Measurements from ENCODE around the gene TGFB1. TPM values are rescaled to one million over a fixed set of nuclear protein-coding genes. Genes with fewer than 3 reads are reported as not detected.

TGFB1 gene
- total and polyA plus RNA-seq, 4 donors, result 0.83 to 10.6 (median 6.9) TPM

- TF ChIP-seq NR2F2 (IDR thresholded peaks at IDR 0.05), result no peak
- no peak for TF ChIP-seq FOXA1 (IDR thresholded peaks at IDR 0.05)
- no peak for TF ChIP-seq ZBTB33 (IDR thresholded peaks at IDR 0.05)
- no peak for TF ChIP-seq YY1 (IDR thresholded peaks at IDR 0.05)
- no peak for TF ChIP-seq GABPA (IDR thresholded peaks at IDR 0.05 in 1 of 2, conservative IDR thresholded peaks at IDR 0.05 in 1 of 2)
- no peak for TF ChIP-seq TAF1 (conservative IDR thresholded peaks at IDR 0.05)
- TF ChIP-seq, protein P1, sequence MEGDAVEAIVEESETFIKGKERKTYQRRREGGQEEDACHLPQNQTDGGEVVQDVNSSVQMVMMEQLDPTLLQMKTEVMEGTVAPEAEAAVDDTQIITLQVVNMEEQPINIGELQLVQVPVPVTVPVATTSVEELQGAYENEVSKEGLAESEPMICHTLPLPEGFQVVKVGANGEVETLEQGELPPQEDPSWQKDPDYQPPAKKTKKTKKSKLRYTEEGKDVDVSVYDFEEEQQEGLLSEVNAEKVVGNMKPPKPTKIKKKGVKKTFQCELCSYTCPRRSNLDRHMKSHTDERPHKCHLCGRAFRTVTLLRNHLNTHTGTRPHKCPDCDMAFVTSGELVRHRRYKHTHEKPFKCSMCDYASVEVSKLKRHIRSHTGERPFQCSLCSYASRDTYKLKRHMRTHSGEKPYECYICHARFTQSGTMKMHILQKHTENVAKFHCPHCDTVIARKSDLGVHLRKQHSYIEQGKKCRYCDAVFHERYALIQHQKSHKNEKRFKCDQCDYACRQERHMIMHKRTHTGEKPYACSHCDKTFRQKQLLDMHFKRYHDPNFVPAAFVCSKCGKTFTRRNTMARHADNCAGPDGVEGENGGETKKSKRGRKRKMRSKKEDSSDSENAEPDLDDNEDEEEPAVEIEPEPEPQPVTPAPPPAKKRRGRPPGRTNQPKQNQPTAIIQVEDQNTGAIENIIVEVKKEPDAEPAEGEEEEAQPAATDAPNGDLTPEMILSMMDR (IDR thresholded peaks at IDR 0.05; ENCODE audit: low read depth, low read length, missing input control), result no peak
- no peak for TF ChIP-seq SP1 (IDR thresholded peaks at IDR 0.05)
- no peak for TF ChIP-seq MAX (IDR thresholded peaks at IDR 0.05)
- TF ChIP-seq RAD21 (IDR thresholded peaks at IDR 0.05), result no peak
- no peak for TF ChIP-seq HNF4G (IDR thresholded peaks at IDR 0.05)
- TF ChIP-seq HNF4A (conservative IDR thresholded peaks at IDR 0.05), result no peak
- no peak for TF ChIP-seq REST (IDR thresholded peaks at IDR 0.05)
- TF ChIP-seq, protein P2, sequence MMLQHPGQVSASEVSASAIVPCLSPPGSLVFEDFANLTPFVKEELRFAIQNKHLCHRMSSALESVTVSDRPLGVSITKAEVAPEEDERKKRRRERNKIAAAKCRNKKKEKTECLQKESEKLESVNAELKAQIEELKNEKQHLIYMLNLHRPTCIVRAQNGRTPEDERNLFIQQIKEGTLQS (IDR thresholded peaks at IDR 0.05), result no peak
- no peak for TF ChIP-seq JUND (IDR thresholded peaks at IDR 0.05)
- no peak for TF ChIP-seq FOXA2 (IDR thresholded peaks at IDR 0.05)
- no peak for TF ChIP-seq EGR1 (IDR thresholded peaks at IDR 0.05; ENCODE audit: low read depth in 2 of 2)
- no peak for TF ChIP-seq RXRA (IDR thresholded peaks at IDR 0.05)
- WGBS, result 94% methylated on average over 1 of the region's 1 CpG
- Histone ChIP-seq H3K9ac (ENCODE audit: low read depth in 1 of 2, low read length in 2 of 2) (no peak overlapping the region), H3K36me3 (ENCODE audit: control insufficient read depth in 4 of 4, insufficient read depth in 3 of 4, low read depth in 1 of 4, low read length in 3 of 4) (no peaks in the 10 kb centered on the region), H3K9me3 (ENCODE audit: control insufficient read depth in 4 of 4, low read length in 3 of 4) (no peaks in the 10 kb centered on the region), H3K4me1 (ENCODE audit: control insufficient read depth in 4 of 4, insufficient read depth in 4 of 4, low read length in 3 of 4) (peaks cover 0 to 14% (median 6%) of the 10 kb centered on the region in 4 donors), H3K27ac (ENCODE audit: low read depth in 1 of 2, low read length in 2 of 2) (no peak overlapping the region), H3K4me3 (ENCODE audit: low read depth in 1 of 3, low read length in 3 of 3) (no peak overlapping the region), H3K27me3 (ENCODE audit: control insufficient read depth in 4 of 4, insufficient read depth in 4 of 4, low read length in 3 of 4) (no peaks in the 10 kb centered on the region)
- DNase-seq (ENCODE audit: low spot score), result no peak
These were observed 6.0 kb upstream of the TGFB1 start for GRCh38 chr19:41359741-41360140.
